ENCODE measurements around the gene MEF2C.

DNA sequence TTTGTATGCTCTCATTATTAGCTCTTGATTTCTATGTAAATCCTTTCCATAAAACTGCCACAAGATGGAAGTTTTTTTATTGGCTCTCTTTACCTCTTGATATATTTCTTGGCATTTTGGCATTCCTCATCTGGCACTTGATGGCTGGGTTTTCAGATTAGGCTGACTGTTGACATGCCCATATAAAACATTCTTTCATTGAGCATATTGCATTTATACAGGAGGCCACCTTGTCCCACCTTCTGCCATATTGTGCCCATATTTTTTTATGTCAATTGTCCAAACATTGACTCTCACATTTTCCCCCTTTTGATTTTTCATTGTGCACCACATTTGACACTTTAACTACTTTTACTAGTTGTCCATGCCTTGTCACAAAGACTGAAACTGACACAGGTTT is 182.9 kb downstream of the MEF2C start:
- TF ChIP-seq, protein P1, sequence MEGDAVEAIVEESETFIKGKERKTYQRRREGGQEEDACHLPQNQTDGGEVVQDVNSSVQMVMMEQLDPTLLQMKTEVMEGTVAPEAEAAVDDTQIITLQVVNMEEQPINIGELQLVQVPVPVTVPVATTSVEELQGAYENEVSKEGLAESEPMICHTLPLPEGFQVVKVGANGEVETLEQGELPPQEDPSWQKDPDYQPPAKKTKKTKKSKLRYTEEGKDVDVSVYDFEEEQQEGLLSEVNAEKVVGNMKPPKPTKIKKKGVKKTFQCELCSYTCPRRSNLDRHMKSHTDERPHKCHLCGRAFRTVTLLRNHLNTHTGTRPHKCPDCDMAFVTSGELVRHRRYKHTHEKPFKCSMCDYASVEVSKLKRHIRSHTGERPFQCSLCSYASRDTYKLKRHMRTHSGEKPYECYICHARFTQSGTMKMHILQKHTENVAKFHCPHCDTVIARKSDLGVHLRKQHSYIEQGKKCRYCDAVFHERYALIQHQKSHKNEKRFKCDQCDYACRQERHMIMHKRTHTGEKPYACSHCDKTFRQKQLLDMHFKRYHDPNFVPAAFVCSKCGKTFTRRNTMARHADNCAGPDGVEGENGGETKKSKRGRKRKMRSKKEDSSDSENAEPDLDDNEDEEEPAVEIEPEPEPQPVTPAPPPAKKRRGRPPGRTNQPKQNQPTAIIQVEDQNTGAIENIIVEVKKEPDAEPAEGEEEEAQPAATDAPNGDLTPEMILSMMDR (IDR thresholded peaks at IDR 0.05) = no peak
- TF ChIP-seq EZH2 (IDR thresholded peaks at IDR 0.05) = no peak
